ENCODE results near the gene SMYD3. TPM values are rescaled to one million over a fixed set of nuclear protein-coding genes. Genes with fewer than 3 reads are reported as not detected.

Gene SMYD3
- total and polyA plus RNA-seq, 10 of the 15 experiments (the other 5 are each of a cell fraction or from before 2014, with no cell fraction given) = 18.3 to 54.0 (median 24.8) TPM

GRCh38 chr1:245855846-245856730, 651.0 kb downstream of the SMYD3 start:
- BruUV-seq (replicated peaks) = no TSS peak
- H3K4me2 ChIP-seq (ENCODE audit: control insufficient read depth, insufficient read depth) = no peak overlapping the region
- FAIRE-seq (no peak), ATAC-seq (no peak), DNase-seq (ENCODE audit: low read depth, low spot score) (no peak)
- 73% methylated on average over 8 of the region's 8 CpGs for WGBS (ENCODE audit: insufficient coverage, insufficient replicate concordance, low lambda C conversion rate, missing lambda C conversion rate)
- no peak overlapping the region for H3K9ac ChIP-seq (ENCODE audit: control insufficient read depth, insufficient read depth, low read length)
- CTCF ChIA-PET = interaction anchor here (0.9 kb wide), 1 partner anchor 33 kb away, joined by 3 read pairs; no protein-coding TSS in a partner anchor
- intact Hi-C loops (cut with micrococcal nuclease; ENCODE audit: unreplicated experiment) = no loop called here
- in situ Hi-C loops (cut with MboI) = no loop called here
- H2AFZ ChIP-seq (ENCODE audit: control insufficient read depth, low read depth, low read length) = no peak overlapping the region
- no peak overlapping the region for H3K27ac ChIP-seq (ENCODE audit: control insufficient read depth, insufficient read depth)
- TF ChIP-seq HDAC6 (IDR thresholded peaks at IDR 0.05; ENCODE audit: unreplicated experiment) (no peak), POU2F2 (IDR thresholded peaks at IDR 0.05; ENCODE audit: borderline replicate concordance, low read depth, low read length) (no peak), ZNF622 (IDR thresholded peaks at IDR 0.05) (no peak), BCLAF1 (IDR thresholded peaks at IDR 0.05) (no peak), PAX8 (IDR thresholded peaks at IDR 0.05) (no peak), ZBTB4 (CRISPR knock-in tag; IDR thresholded peaks at IDR 0.05) (no peak), ZBED1 (IDR thresholded peaks at IDR 0.05; ENCODE audit: borderline replicate concordance) (no peak), POLR2AphosphoS5 (IDR thresholded peaks at IDR 0.05; ENCODE audit: low read length) (no peak), SUZ12 (IDR thresholded peaks at IDR 0.05; ENCODE audit: unreplicated experiment) (no peak)
- H3K27me3 ChIP-seq (replicated peaks in 1 of 2; ENCODE audit: control insufficient read depth in 2 of 2, insufficient read depth in 2 of 2, low read length in 1 of 2) = no peaks in the 10 kb centered on the region
- H3K36me3 ChIP-seq (ENCODE audit: control insufficient read depth in 2 of 2, insufficient read depth in 2 of 2, low read length in 1 of 2) = no peaks in the 10 kb centered on the region; a peak in 1 of 4 replicates
- H3K79me2 ChIP-seq (ENCODE audit: control insufficient read depth, insufficient read depth, low read length) = no peaks in the 10 kb centered on the region
- no peaks in the 10 kb centered on the region for H3K4me1 ChIP-seq (ENCODE audit: control insufficient read depth, insufficient read depth, low read length)
- H3K9me3 ChIP-seq (replicated peaks; ENCODE audit: control insufficient read depth, insufficient read depth, low read length) = no peaks in the 10 kb centered on the region
- POLR2A ChIA-PET = no interaction called here
- no peaks in the 10 kb centered on the region; the same call in 1 of the 2 replicates for H4K20me1 ChIP-seq (ENCODE audit: control insufficient read depth, insufficient read depth)
- H3K4me3 ChIP-seq = no peak overlapping the region
- RAD21 ChIA-PET (ENCODE audit: unreplicated experiment) = no interaction called here
- SMC1A ChIA-PET (ENCODE audit: uncharacterized antibody, unreplicated experiment) = no interaction called here
